ENCODE data around the gene TBC1D9. TPM values are rescaled to one million over a fixed set of nuclear protein-coding genes. Genes with fewer than 3 reads are reported as not detected.

Gene TBC1D9
- polyA plus RNA-seq, 3 donors = 13.6 to 33.5 (median 21.0) TPM

- intact Hi-C loops (cut with micrococcal nuclease) = no loop called here
- Mint-ChIP-seq H3K27ac (peak overlapping the region in 1 of 7 donors; percentile 31), H3K4me3 (no peak overlapping the region), H3K4me1 (peaks cover 9% of the 10 kb centered on the region), H3K27me3 (ENCODE audit: low read depth in 3 of 3) (peaks cover 0 to 1% (median 0%) of the 10 kb centered on the region in 3 donors), H3K9me3 (no peaks in the 10 kb centered on the region), H3K36me3 (no peaks in the 10 kb centered on the region)
- no peaks in the 10 kb centered on the region for H3K79me2 ChIP-seq (ENCODE audit: insufficient read depth, low read length)
- no peak overlapping the region for H3K4me2 ChIP-seq (replicated peaks; ENCODE audit: extremely low read depth, low read length, poor library complexity, severe bottlenecking)
- H3K9ac ChIP-seq (ENCODE audit: insufficient read depth, low read length, poor library complexity, severe bottlenecking) = no peak overlapping the region
- no peak overlapping the region for H3K27ac ChIP-seq (ENCODE audit: low read depth in 1 of 2, low read length in 2 of 2)
- peak in 2 of 3 donors; percentile 13 to 16 for DNase-seq
- H3K27me3 ChIP-seq (ENCODE audit: control insufficient read depth in 2 of 2, insufficient read depth in 2 of 2, low read length in 2 of 2) = no peaks in the 10 kb centered on the region
- no peaks in the 10 kb centered on the region for H3K36me3 ChIP-seq (replicated peaks in 1 of 2; ENCODE audit: control insufficient read depth in 1 of 2, insufficient read depth in 2 of 2, low read length in 2 of 2)
- no peak overlapping the region for H2AFZ ChIP-seq (ENCODE audit: insufficient read depth, low read depth, low read length, poor library complexity, severe bottlenecking)
- no peaks in the 10 kb centered on the region for H3K9me3 ChIP-seq (replicated peaks in 1 of 2; ENCODE audit: control insufficient read depth in 1 of 2, insufficient read depth in 1 of 2, low read length in 2 of 2)
- TF ChIP-seq CTCF (IDR thresholded peaks at IDR 0.05) = peak; percentile 63
- no peaks in the 10 kb centered on the region for H4K20me1 ChIP-seq (ENCODE audit: insufficient read depth, low read length)
- WGBS (ENCODE audit: insufficient coverage) = 56% methylated on average over 2 of the region's 6 CpGs
- H3K4me1 ChIP-seq (ENCODE audit: control insufficient read depth in 1 of 2, insufficient read depth in 2 of 2, low read length in 2 of 2) = peaks cover 2 to 9% of the 10 kb centered on the region in 2 donors
- no peak overlapping the region for H3K4me3 ChIP-seq (replicated peaks in 1 of 3; ENCODE audit: low read depth in 2 of 3, low read length in 3 of 3)
These were observed 146.4 kb downstream of the TBC1D9 start for GRCh38 chr4:140609548-140610425.

- H3K27me3 Mint-ChIP-seq (ENCODE audit: low read depth in 3 of 3) = peaks cover 0 to 1% (median 0%) of the 10 kb centered on the region in 3 donors
- Histone ChIP-seq H3K9ac (ENCODE audit: insufficient read depth, low read length, poor library complexity, severe bottlenecking) (no peak overlapping the region), H2AFZ (ENCODE audit: insufficient read depth, low read depth, low read length, poor library complexity, severe bottlenecking) (no peak overlapping the region), H3K9me3 (replicated peaks in 1 of 2; ENCODE audit: control insufficient read depth in 1 of 2, insufficient read depth in 1 of 2, low read length in 2 of 2) (no peaks in the 10 kb centered on the region), H3K27ac (ENCODE audit: low read depth in 1 of 2, low read length in 2 of 2) (no peak overlapping the region), H3K36me3 (replicated peaks in 1 of 2; ENCODE audit: control insufficient read depth in 1 of 2, insufficient read depth in 2 of 2, low read length in 2 of 2) (no peaks in the 10 kb centered on the region), H3K79me2 (ENCODE audit: insufficient read depth, low read length) (no peaks in the 10 kb centered on the region), H4K20me1 (ENCODE audit: insufficient read depth, low read length) (no peaks in the 10 kb centered on the region), H3K27me3 (ENCODE audit: control insufficient read depth in 2 of 2, insufficient read depth in 2 of 2, low read length in 2 of 2) (no peaks in the 10 kb centered on the region), H3K4me1 (ENCODE audit: control insufficient read depth in 1 of 2, insufficient read depth in 2 of 2, low read length in 2 of 2) (peaks cover 2 to 9% of the 10 kb centered on the region in 2 donors), H3K4me3 (replicated peaks in 1 of 3; ENCODE audit: low read depth in 2 of 3, low read length in 3 of 3) (no peak overlapping the region), H3K4me2 (replicated peaks; ENCODE audit: extremely low read depth, low read length, poor library complexity, severe bottlenecking) (no peak overlapping the region)
- H3K4me3 Mint-ChIP-seq = no peak overlapping the region
- DNase-seq = no peak
- WGBS (ENCODE audit: insufficient coverage) = 100% methylated on average over 2 of the region's 4 CpGs
- H3K4me1 Mint-ChIP-seq = peaks cover 9% of the 10 kb centered on the region
- peak overlapping the region in 1 of 7 donors; percentile 14 for H3K27ac Mint-ChIP-seq
- no peaks in the 10 kb centered on the region for H3K36me3 Mint-ChIP-seq
- intact Hi-C loops (cut with micrococcal nuclease) = no loop called here
- peaks cover 0 to 1% (median 0%) of the 10 kb centered on the region in 7 donors for H3K9me3 Mint-ChIP-seq
- no peak for TF ChIP-seq CTCF (IDR thresholded peaks at IDR 0.05)
These were observed 148.3 kb downstream of the TBC1D9 start for GRCh38 chr4:140607852-140608251.

Data from CD14-positive monocyte (primary cell).